Natural killer cell treated with Interleukin-12 subunit alpha and Interleukin-12 subunit beta and Interleukin-15 and Interleukin-18, amount 100 ng/mL, for 72 hours (primary cell): ENCODE data around the gene PWWP2B. TPM values are rescaled to one million over a fixed set of nuclear protein-coding genes. Genes with fewer than 3 reads are reported as not detected.

Source experiments
- ATAC-seq, 2 donors: fragments of 150-1000 bp; cut with Tn5 transposase in 1 of 2; sonication (Bioruptor Pico), chemical (Tn5 transposase) in 1 of 2; 2 replicates each; pipeline ENCODE4 v1.10.0; 2021
- DNase-seq: peaks from one replicate; pipeline ENCODE4 v3.0.0; 2022; ENCODE audit warnings: low spot score
- H3K27ac Mint-ChIP-seq, 2 donors: 1 replicate in 1 of 2; 2 replicates in 1 of 2; pipeline ENCODE4 v1.8.0; 2022; ENCODE audit warnings: mixed read lengths in 2 of 2, mild to moderate bottlenecking in 1 of 2, moderate library complexity in 1 of 2
- H3K27me3 Mint-ChIP-seq, 2 donors: 1 replicate in 1 of 2; 2 replicates in 1 of 2; pipeline ENCODE4 v1.8.0; 2022; ENCODE audit warnings: mixed read lengths in 2 of 2
- H3K36me3 Mint-ChIP-seq: one replicate; pipeline ENCODE4 v1.8.0; 2022; ENCODE audit warnings: mixed read lengths
- H3K4me1 Mint-ChIP-seq, 2 donors: 1 replicate in 1 of 2; 2 replicates in 1 of 2; pipeline ENCODE4 v1.8.0; 2022; ENCODE audit warnings: low read depth in 2 of 2, mixed read lengths in 2 of 2, mild to moderate bottlenecking in 1 of 2
- H3K4me3 Mint-ChIP-seq: one replicate; pipeline ENCODE4 v1.8.0; 2022; ENCODE audit warnings: mixed read lengths
- H3K9me3 Mint-ChIP-seq: 2 replicates; pipeline ENCODE4 v1.8.0; 2022; ENCODE audit warnings: mixed read lengths
- total RNA-seq, 2 donors: library from RNA; stranded (reverse); gene quantifications; one replicate each; pipeline ENCODE4 v1.2.3, GENCODE V29; 2022

Gene PWWP2B
- total RNA-seq, 2 donors from 2014 or later, result 15.2 to 17.9 TPM

DNA sequence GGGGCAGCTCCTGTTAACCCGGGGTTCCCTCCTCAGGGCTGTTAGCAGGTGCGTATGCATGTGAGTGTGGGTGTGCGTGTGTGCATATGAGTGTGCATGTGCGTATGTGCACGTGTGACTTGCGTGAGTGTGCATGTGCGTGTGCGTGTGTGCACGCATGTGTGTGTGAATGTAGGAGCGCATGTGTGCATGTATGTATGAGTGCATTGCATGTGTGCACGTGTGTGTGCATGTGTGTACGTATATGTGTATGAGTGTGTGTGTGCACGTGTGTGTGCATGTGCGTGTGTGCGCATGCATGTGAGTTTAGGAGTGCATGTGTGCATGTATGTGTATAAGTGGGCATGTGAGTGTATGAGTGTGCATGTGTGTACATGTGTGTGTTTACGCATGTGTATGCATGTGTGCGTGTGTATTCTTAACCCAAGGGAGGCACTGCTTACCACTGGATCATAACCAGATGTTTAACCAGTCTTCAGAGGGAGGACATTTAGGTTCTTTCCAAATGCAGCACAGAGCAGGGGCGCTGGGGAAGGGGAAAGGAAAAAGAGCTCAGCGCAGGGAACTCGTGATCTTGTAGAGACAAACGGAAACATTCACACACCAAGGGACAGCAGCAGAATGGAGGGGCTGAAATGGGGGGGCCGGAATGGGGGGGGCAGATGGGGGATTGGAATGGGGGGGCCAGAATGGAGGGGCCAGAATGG, 45.0 kb downstream of the PWWP2B start:
- H3K4me3 Mint-ChIP-seq, result peak overlapping the region; percentile 67

DNA sequence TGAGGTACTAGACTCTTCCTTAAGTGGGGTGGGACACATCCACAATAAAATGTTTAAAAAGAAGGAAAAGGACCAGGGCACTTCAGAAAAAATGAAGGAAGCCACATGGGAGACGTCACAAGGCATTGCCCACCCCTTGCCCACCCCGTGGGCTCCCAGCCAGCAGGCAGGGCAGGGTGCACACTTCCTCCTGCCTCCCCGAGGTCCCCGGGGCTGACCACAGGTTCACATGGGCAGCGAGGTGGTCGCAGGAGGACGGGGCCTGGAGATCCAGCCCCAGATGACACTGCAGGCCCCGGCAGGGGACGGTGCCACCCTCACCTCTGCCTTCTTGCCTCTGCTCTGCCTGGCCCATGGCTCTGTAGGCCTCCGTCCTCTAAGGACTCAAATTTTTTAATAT, 45.6 kb downstream of the PWWP2B start:
- H3K4me1 Mint-ChIP-seq, result peaks cover 21 to 36% of the 10 kb centered on the region in 2 donors
- peak overlapping the region in 1 of 2 donors; percentile 76 for H3K27ac Mint-ChIP-seq
- DNase-seq, result no peak
- H3K27me3 Mint-ChIP-seq, result no peaks in the 10 kb centered on the region
- no peak overlapping the region for H3K4me3 Mint-ChIP-seq
- no peaks in the 10 kb centered on the region for H3K36me3 Mint-ChIP-seq
- ATAC-seq, result no peak
- H3K9me3 Mint-ChIP-seq, result peaks cover 4% of the 10 kb centered on the region

More for the DNA sequence above, 45.0 kb downstream of the PWWP2B start:
- Mint-ChIP-seq H3K36me3 (no peaks in the 10 kb centered on the region), H3K4me1 (peaks cover 17 to 33% of the 10 kb centered on the region in 2 donors), H3K9me3 (peaks cover 4% of the 10 kb centered on the region), H3K27ac (peak overlapping the region; percentile 70 to 76), H3K27me3 (no peaks in the 10 kb centered on the region)
- DNase-seq (no peak), ATAC-seq (no peak)

DNA sequence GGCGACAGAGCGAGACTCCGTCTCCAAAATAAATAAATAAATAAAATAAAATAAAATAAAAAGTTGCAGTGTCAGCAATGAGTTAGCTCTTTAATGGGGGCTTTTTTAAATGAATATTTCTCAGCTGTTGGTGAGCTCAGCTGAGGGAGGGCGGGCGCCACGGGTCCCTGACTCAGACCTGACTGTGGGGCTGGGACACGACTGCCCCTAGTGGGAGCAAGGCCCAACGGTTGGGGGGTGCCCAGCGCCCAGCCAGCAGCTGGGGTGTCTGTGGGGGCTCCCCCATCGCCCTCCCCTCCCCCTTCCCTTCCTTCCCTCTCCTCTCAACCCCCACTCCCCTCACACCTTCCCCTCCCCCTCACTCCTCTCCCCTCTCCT, 46.6 kb downstream of the PWWP2B start:
- H3K4me3 Mint-ChIP-seq, result peak overlapping the region; percentile 36

DNA sequence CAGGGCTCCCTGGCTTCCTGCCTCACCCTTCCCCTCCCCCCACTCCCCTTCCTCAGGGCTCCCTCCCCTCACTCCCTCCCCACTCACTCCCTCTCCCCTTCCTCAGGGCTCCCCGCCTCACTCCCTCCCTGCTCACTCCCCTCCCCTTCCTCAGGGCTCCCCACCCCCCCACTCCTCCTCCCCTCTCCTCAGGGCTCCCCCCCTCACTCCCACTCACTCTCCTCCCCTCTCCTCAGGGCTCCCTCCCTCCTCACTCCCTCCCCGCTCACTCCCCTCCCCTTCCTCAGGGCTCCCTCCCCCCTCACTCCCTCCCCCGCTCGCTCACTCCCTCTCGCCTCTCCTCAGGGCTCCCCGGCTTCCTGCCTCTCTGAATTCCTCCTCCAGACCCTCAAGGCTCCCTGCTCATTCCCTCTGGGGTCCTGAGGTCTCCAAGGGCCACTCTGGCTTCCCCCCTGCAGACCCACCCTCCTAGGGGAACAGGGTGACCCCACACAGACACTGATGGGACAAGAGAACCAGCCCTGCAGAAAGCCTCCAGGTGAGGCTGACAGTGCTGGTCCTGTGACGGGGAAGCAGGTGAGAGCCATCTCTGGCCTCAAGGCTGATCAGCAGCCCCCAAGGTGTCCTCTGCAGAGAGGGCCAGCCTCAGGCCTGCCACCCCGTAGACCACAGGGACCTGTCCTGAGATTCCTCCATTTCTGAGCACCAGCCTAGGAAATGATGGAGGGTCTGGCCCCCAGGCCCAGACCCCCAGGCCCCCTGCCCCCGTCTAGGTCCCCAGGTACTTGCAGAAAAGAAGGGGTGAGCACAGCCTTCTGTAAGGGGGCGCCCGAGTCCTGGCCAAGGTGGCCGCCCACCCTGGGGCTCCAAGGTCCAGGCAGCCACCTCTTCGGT, 47.2 kb downstream of the PWWP2B start:
- no peak for ATAC-seq
- peak overlapping the region; percentile 15 for H3K4me3 Mint-ChIP-seq
- H3K36me3 Mint-ChIP-seq, result no peaks in the 10 kb centered on the region
- no peak for DNase-seq
- peaks cover 4% of the 10 kb centered on the region for H3K9me3 Mint-ChIP-seq
- H3K27me3 Mint-ChIP-seq, result no peaks in the 10 kb centered on the region
- H3K27ac Mint-ChIP-seq, result peak overlapping the region; percentile 70 to 88
- H3K4me1 Mint-ChIP-seq, result peaks cover 25 to 38% of the 10 kb centered on the region in 2 donors

More for the DNA sequence above, 46.6 kb downstream of the PWWP2B start:
- ATAC-seq, result peak; percentile 45 to 55
- no peaks in the 10 kb centered on the region for H3K36me3 Mint-ChIP-seq
- no peaks in the 10 kb centered on the region for H3K27me3 Mint-ChIP-seq
- H3K9me3 Mint-ChIP-seq, result peaks cover 4% of the 10 kb centered on the region
- H3K4me1 Mint-ChIP-seq, result peaks cover 25 to 40% of the 10 kb centered on the region in 2 donors
- DNase-seq, result peak; percentile 85
- peak overlapping the region in 1 of 2 donors; percentile 88 for H3K27ac Mint-ChIP-seq

DNA sequence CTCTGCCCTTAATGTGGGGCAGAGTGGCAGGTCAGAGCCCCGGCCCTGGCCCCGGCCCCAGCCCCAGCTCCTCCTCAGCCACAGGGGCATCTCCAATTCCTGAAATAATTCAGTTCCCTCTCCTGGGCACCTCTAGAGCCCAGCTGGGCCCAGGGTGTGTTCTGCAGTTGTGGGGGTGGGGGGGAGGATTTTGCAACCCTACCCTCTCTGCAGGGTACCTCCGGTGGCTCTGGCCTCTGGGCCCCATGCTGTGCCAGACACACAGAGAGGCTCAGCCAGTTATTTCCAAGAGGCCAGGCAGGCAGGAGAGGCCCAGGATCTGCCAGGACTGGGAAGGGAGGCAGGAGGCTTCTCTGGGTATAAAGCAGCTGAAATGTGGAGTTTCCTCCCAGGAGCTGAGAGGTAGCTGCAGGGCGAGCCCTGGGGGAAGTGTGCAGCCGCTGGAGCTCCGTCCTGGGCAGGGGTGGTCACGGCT, 47.9 kb downstream of the PWWP2B start:
- Mint-ChIP-seq H3K4me3 (no peak overlapping the region), H3K4me1 (peaks cover 21 to 32% of the 10 kb centered on the region in 2 donors), H3K9me3 (peaks cover 4% of the 10 kb centered on the region), H3K27ac (peak overlapping the region; percentile 70 to 90), H3K36me3 (no peaks in the 10 kb centered on the region), H3K27me3 (no peaks in the 10 kb centered on the region)
- ATAC-seq, result no peak
- no peak for DNase-seq

DNA sequence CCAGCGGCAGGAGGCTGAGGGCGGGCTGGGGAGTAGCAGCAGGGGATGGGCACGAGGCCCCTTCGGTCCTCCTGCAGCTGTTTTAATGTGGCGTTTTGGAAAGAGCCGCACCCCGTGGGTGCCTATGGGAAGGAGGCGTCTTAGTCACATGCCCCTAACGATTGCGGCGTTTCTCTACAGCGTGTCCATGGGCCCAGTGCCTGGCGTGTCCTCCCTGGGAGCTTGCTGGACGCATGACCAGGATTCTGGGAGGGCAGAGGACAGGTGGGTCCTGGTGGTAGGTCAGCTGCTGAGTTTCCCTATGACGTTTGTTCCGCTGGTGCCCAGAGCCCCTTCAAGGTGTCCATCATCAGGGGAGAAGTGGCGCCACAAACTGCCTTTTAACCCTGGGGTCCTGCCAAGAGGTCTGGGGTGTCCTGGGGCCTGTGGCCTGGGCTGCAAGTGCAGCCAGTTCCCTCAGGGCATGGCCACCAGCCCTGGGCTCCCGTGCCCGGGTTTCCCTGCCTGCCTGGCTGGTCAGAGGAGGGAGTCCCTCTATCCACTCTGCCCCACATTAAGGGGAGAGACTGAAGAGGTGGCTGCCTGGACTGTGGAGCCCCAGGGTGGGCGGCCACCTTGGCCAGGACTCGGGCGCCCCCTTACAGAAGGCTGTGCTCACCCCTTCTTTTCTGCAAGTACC, 48.7 kb downstream of the PWWP2B start:
- H3K4me3 Mint-ChIP-seq, result no peak overlapping the region
- no peaks in the 10 kb centered on the region for H3K36me3 Mint-ChIP-seq
- DNase-seq (no peak), ATAC-seq (no peak)
- no peaks in the 10 kb centered on the region for H3K27me3 Mint-ChIP-seq
- H3K27ac Mint-ChIP-seq, result peak overlapping the region; percentile 90 to 95
- peaks cover 21 to 34% of the 10 kb centered on the region in 2 donors for H3K4me1 Mint-ChIP-seq
- H3K9me3 Mint-ChIP-seq, result peaks cover 4% of the 10 kb centered on the region

DNA sequence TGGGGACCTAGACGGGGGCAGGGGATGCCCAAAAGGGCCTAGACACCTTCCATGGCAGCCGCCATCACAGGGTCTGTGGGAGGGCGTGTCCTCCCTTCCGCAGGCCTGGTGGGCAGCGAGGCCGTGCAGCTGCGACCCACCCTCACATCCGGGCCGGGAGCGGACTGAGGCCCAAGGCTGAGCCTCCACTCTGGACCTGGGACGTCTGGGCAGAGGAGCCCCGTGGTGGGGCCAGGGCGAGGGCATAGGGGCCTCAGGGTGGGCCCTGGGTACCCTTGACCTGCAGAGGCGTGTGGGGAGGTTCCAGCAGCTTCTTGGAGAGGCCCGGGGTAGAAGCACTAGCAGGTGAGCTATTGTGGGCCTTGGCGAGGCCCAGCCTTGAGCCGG, 49.2 kb downstream of the PWWP2B start:
- no peaks in the 10 kb centered on the region for H3K36me3 Mint-ChIP-seq
- H3K4me3 Mint-ChIP-seq, result peak overlapping the region; percentile 79
- H3K9me3 Mint-ChIP-seq, result peaks cover 4% of the 10 kb centered on the region
- DNase-seq, result no peak
- peak overlapping the region; percentile 95 to 99 for H3K27ac Mint-ChIP-seq
- ATAC-seq, result no peak
- H3K27me3 Mint-ChIP-seq, result no peaks in the 10 kb centered on the region
- peaks cover 21 to 37% of the 10 kb centered on the region in 2 donors for H3K4me1 Mint-ChIP-seq

DNA sequence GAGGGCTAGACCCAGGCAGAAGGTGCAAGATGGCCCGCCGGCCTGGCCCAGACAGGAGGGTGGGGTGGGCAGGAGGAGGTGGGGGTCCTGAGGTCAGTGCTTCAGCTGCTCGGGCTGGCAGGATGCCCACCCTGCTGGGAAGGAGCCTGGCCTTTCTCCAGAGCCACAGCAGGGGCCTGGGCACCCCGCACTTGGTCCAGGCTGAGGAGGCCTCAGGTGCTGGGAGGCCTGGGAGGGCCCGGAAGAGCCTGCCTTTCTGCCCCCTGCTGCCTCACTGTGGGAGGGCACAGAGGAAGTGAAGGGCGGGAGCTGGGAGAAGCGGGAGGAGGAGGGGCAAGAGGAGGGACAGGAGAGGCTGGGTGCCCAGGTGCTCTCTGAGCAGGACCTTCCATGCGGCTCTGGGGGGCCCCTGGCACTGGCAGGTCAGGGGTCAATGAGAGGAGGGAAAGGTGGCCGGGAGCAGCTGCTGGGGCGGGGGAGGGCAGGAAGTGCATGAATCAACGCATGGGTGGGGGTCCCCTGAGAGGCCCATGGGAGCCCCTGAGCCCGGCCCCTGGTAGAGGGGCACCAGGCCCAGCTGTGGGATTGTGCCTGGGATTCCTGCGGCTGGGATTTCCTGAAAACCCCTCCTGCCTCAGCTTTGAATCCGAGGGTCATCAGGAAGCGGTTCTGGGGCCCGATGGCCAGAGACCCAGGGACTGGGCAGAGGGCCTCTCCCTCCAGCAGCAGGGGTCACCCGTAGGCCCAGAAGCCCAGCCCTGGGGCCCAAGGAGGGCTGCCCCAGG, 49.9 kb downstream of the PWWP2B start:
- DNase-seq, result peak; percentile 89
- H3K27me3 Mint-ChIP-seq, result no peaks in the 10 kb centered on the region
- H3K9me3 Mint-ChIP-seq, result peaks cover 3% of the 10 kb centered on the region
- peak overlapping the region; percentile 95 to 99 for H3K27ac Mint-ChIP-seq
- peak overlapping the region; percentile 79 for H3K4me3 Mint-ChIP-seq
- H3K36me3 Mint-ChIP-seq, result no peaks in the 10 kb centered on the region
- H3K4me1 Mint-ChIP-seq, result peaks cover 18 to 38% of the 10 kb centered on the region in 2 donors
- ATAC-seq, result peak; percentile 63 to 64

DNA sequence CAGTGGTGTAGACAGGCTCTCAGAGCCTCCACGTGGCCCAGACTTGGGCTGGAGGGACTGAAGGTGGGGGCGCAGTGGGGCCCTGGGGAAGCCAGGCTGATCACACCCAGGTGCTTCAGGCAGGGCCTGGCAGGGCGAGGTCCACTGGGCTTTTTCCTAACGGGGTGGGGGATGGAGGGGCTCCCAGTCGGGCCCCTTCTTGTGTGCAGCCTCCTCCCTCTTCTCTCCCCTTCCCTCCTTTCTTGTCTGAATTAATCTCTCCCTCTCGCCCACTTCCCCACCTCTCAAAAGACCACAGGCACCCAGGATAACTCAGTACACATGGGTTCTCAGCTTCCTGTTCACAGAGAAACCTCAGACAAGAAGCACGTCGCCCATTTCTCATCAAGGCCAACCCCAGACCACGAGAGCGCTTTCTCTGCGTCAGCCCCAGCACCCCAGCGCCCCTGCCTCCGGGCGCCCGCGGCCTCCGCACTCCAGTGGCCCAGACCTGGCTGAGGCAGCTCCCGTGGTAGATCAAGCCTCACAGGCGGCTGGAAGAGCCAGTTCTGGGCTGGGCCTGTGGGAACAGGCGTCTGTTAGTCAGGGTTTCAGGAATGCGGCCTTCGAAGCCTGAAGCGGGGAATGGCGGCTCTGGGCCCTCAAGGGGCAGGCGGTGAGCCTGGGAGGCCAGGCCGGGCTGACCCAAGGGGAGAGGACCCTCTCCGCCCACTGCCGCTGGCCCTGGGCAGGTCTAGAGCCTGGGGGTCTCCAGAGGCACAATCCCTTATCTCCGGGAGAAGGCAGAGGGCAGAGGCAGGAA, 50.6 kb downstream of the PWWP2B start:
- ATAC-seq, result peak; percentile 79 to 81
- peak overlapping the region; percentile 79 for H3K4me3 Mint-ChIP-seq
- DNase-seq, result peak; percentile 92
- H3K27me3 Mint-ChIP-seq, result no peaks in the 10 kb centered on the region
- H3K4me1 Mint-ChIP-seq, result peaks cover 13 to 34% of the 10 kb centered on the region in 2 donors
- no peaks in the 10 kb centered on the region for H3K9me3 Mint-ChIP-seq
- H3K27ac Mint-ChIP-seq, result peak overlapping the region; percentile 95 to 99
- no peaks in the 10 kb centered on the region for H3K36me3 Mint-ChIP-seq

DNA sequence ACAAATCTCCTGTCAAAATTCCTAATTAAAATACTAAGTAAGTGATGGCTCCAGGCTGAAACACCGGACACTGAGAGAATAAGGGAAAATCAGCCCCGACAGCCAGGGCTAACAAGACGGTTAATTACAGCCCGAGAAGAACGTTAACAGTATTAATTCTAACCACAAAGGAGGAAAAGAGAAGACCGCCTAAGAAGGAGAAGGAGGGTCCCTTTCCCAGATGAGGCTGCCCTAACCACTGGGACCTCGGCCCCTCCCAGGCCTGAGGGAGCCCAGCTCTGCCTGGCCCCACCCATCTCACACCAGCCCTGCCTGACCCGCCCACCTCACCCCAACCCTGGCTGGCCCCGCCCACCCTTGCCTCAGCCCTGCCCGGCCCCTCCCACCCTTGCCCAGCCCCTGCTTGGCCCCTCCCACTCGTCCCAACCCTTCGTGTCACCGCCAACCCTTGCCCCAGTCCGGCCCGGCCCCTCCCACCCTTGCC, 51.3 kb downstream of the PWWP2B start:
- no peaks in the 10 kb centered on the region for H3K27me3 Mint-ChIP-seq
- no peaks in the 10 kb centered on the region for H3K9me3 Mint-ChIP-seq
- H3K4me3 Mint-ChIP-seq, result peak overlapping the region; percentile 79
- H3K27ac Mint-ChIP-seq, result peak overlapping the region; percentile 95 to 99
- peaks cover 13 to 34% of the 10 kb centered on the region in 2 donors for H3K4me1 Mint-ChIP-seq
- no peaks in the 10 kb centered on the region for H3K36me3 Mint-ChIP-seq
- DNase-seq, result peak; percentile 90
- peak; percentile 78 to 80 for ATAC-seq

DNA sequence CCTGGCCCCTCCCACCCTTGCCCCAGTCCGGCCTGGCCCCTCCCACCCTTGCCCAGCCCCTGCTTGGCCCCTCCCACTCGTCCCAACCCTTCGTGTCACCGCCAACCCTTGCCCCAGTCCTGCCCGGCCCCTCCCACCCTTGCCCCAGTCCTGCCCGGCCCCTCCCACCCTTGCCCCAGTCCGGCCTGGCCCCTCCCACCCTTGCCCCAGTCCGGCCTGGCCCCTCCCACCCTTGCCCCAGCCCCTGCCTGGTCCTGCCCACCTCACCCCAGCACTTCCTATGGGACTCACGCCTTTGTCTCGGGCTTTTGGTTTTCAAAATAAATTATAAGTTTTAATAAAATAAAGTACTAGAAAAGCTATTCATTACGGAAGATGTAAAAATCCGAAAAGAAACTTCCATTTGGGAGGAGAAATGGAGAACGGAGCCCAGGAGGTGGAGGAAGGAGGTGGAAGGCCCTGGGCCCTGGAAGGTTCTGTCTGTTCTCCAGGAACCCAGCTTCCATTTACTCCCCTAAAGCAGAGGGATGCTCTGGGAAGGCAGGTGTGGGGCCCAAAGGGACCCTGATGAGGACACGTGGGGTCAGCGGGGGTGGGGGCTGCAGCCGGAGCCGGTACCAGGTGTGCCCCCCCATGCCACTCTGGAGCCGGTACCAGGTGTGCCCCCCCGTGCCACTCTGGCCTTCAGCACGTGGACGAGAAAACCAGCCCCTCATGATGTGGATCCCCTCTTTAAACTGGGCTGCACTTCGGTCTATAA, 52.2 kb downstream of the PWWP2B start:
- ATAC-seq (peak in 1 of 2 donors; percentile 48), DNase-seq (no peak)
- H3K36me3 Mint-ChIP-seq, result no peaks in the 10 kb centered on the region
- peaks cover 13 to 29% of the 10 kb centered on the region in 2 donors for H3K4me1 Mint-ChIP-seq
- no peaks in the 10 kb centered on the region for H3K27me3 Mint-ChIP-seq
- no peaks in the 10 kb centered on the region for H3K9me3 Mint-ChIP-seq
- H3K27ac Mint-ChIP-seq, result peak overlapping the region in 1 of 2 donors; percentile 53
- no peak overlapping the region for H3K4me3 Mint-ChIP-seq

DNA sequence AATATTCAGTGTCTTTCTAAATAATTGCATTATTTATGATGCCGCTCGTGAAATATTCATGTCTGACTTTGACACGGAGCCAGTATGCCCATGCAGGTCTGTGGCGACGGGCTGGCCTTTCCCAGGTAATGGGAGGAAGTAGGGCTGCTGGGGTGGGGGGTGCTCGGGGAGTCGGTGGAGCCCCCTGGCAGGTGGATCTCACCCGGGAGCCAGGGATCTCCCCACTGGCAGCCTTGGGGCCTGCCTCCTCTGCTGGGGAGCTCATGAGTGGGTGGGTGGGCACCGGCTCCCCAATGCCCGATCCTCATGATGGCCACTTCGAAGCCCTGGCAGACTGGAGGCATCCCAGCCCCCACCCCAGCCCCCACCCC, 52.8 kb downstream of the PWWP2B start:
- H3K27ac Mint-ChIP-seq, result peak overlapping the region in 1 of 2 donors; percentile 53
- no peaks in the 10 kb centered on the region for H3K9me3 Mint-ChIP-seq
- H3K4me3 Mint-ChIP-seq, result no peak overlapping the region
- H3K27me3 Mint-ChIP-seq, result no peaks in the 10 kb centered on the region
- H3K4me1 Mint-ChIP-seq, result peaks cover 13 to 28% of the 10 kb centered on the region in 2 donors
- no peaks in the 10 kb centered on the region for H3K36me3 Mint-ChIP-seq
- no peak for DNase-seq
- ATAC-seq, result no peak
